Adrenal gland (tissue), 5 donors: Measurements from ENCODE around the gene AGAP1.

Experiments used
- POLR2A ChIP-seq, 2 donors: fragments of 450-650 bp; IDR thresholded peaks; one replicate each; pipeline ENCODE4 v1.6.1; 2017; ENCODE audit warnings: antibody characterized with exemption in 2 of 2, mild to moderate bottlenecking in 2 of 2, moderate library complexity in 1 of 2
- TF ChIP-seq, protein P1 (sequence below), 6 experiments: fragments of 450-650 bp in 4 of 6; fragments of 200-600 bp in 2 of 6; sonication (generic) in 1 of 6; IDR thresholded peaks; 1 replicate in 5 of 6; 2 replicates in 1 of 6; pipeline versions ENCODE4 v1.5.1 to v1.8.0; 2016 to 2021; ENCODE audit warnings: antibody characterized with exemption in 6 of 6, mild to moderate bottlenecking in 2 of 6, moderate library complexity in 1 of 6
- donor health status: DM: no; HTN: no; CAD: no.

DNA sequence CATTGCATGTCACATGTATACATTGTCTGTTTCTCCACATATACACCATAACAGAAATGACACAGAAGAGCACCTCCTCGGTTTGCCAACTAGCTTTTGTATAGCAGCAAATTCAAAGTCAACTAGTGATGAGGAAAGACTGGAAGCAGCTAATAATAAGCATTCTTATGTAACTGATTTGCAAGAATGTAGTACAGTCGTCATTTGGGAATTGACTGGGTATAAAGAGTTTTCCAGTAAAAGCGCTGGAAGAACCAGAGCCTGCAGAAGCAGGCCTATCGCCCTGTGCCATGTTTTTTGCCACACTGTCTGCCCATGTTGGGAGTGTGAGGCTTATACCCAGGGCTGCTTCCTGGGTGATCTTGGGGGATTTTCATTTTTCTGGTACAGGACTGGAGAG lies 363.8 kb downstream of the AGAP1 start:
- TF ChIP-seq POLR2A (IDR thresholded peaks at IDR 0.05), result no peak
- TF ChIP-seq, protein P1, sequence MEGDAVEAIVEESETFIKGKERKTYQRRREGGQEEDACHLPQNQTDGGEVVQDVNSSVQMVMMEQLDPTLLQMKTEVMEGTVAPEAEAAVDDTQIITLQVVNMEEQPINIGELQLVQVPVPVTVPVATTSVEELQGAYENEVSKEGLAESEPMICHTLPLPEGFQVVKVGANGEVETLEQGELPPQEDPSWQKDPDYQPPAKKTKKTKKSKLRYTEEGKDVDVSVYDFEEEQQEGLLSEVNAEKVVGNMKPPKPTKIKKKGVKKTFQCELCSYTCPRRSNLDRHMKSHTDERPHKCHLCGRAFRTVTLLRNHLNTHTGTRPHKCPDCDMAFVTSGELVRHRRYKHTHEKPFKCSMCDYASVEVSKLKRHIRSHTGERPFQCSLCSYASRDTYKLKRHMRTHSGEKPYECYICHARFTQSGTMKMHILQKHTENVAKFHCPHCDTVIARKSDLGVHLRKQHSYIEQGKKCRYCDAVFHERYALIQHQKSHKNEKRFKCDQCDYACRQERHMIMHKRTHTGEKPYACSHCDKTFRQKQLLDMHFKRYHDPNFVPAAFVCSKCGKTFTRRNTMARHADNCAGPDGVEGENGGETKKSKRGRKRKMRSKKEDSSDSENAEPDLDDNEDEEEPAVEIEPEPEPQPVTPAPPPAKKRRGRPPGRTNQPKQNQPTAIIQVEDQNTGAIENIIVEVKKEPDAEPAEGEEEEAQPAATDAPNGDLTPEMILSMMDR (IDR thresholded peaks at IDR 0.05), result no peak
